Measurements from ENCODE around the gene GCNT3. TPM values are rescaled to one million over a fixed set of nuclear protein-coding genes. Genes with fewer than 3 reads are reported as not detected.

GCNT3 gene
- polyA plus RNA-seq, 1 donor: 0.57 TPM

Other genes starting within 250 kb of the GCNT3 start
- gene MYO1E, start 238.9 kb upstream of the GCNT3 start, polyA plus RNA-seq (ENCODE audit: insufficient read length): 145 TPM
- gene FAM81A, start 173.6 kb upstream of the GCNT3 start, polyA plus RNA-seq (ENCODE audit: insufficient read length): 30.7 TPM
- 132 TPM for gene GTF2A2, start 45.7 kb downstream of the GCNT3 start, polyA plus RNA-seq (ENCODE audit: insufficient read length)
- 86.5 TPM for gene BNIP2, start 77.5 kb downstream of the GCNT3 start, polyA plus RNA-seq (ENCODE audit: insufficient read length)